Transverse colon (tissue), 4 donors: Measurements from ENCODE around the gene OOSP1. TPM values are rescaled to one million over a fixed set of nuclear protein-coding genes. Genes with fewer than 3 reads are reported as not detected.

ENCODE experiments used
- DNase-seq: peaks from one replicate; pipeline ENCODE4 v3.0.0-alpha.2; 2019
- H3K27ac ChIP-seq, 4 donors: fragments of 200-600 bp; sonication (generic); 2 replicates each; pipeline ENCODE4 v1.5.1; 2016 to 2018; ENCODE audit warnings: inconsistent platforms in 4 of 4
- H3K27me3 ChIP-seq: fragments of 200-600 bp; sonication (generic); 2 replicates; pipeline ENCODE4 v1.5.1; 2017; ENCODE audit warnings: inconsistent platforms
- H3K36me3 ChIP-seq, 4 donors: fragments of 200-600 bp; sonication (generic); 2 replicates each; pipeline ENCODE4 v1.5.1; 2017 to 2019; ENCODE audit warnings: inconsistent platforms in 4 of 4
- H3K4me1 ChIP-seq, 4 donors: fragments of 200-600 bp; sonication (generic); 2 replicates each; pipeline ENCODE4 v1.5.1; 2017 to 2020; ENCODE audit warnings: inconsistent platforms in 4 of 4
- H3K4me3 ChIP-seq, 4 donors: fragments of 200-600 bp; sonication (generic); 1 replicate in 1 of 4; 2 replicates in 3 of 4; pipeline versions ENCODE4 v1.5.1 to v1.6.1; 2017 to 2019; ENCODE audit warnings: inconsistent platforms in 4 of 4
- H3K9me3 ChIP-seq, 2 donors: fragments of 200-600 bp; sonication (generic); 2 replicates each; pipeline ENCODE4 v1.5.1; 2017 to 2019; ENCODE audit warnings: inconsistent platforms in 2 of 2
- CTCF ChIP-seq, 5 experiments: fragments of 200-600 bp in 3 of 5; fragments of 450-650 bp in 2 of 5; sonication (generic) in 3 of 5; IDR thresholded peaks; 1 replicate in 2 of 5; 2 replicates in 3 of 5; pipeline ENCODE4 v1.5.1; 2016 to 2017; ENCODE audit warnings: antibody characterized with exemption in 5 of 5, inconsistent platforms in 3 of 5, mild to moderate bottlenecking in 2 of 5, moderate library complexity in 1 of 5
- EP300 ChIP-seq: sonication (generic); formaldehyde crosslinking; IDR thresholded peaks from one replicate; pipeline ENCODE4 v1.6.1; 2017; ENCODE audit warnings: antibody characterized with exemption, low read depth
- POLR2A ChIP-seq: fragments of 450-650 bp; IDR thresholded peaks from one replicate; pipeline ENCODE4 v1.6.1; 2016; ENCODE audit warnings: antibody characterized with exemption, mild to moderate bottlenecking, moderate library complexity
- POLR2AphosphoS5 ChIP-seq, 3 donors: sonication (generic); formaldehyde crosslinking; IDR thresholded peaks; one replicate each; pipeline ENCODE4 v1.6.1; 2016; ENCODE audit warnings: antibody characterized with exemption in 3 of 3
- WGBS, 2 donors: methylation state at CpG; one replicate each; pipeline ENCODE4 v1.1.5; 2018; ENCODE audit warnings: low coverage in 1 of 2; 5-methylcytosine and 5-hydroxymethylcytosine counted together
- in situ Hi-C, 4 donors: fragments of 200-750 bp; cut with MboI; loops; one replicate each; pipeline versions ENCODE4 v1.15.0 to v1.15.1; 2017; ENCODE audit warnings: low sequenced_read_pairs in 3 of 4, low pct_ligation_motif_present in 1 of 4, low pct_unique_long_range_greater_than_20kb in 1 of 4
- intact Hi-C: fragments of 100-400 bp; cut with DNase I; formaldehyde crosslinking; loops from one replicate; pipeline ENCODE4 v1.15.1; 2023; ENCODE audit warnings: low total_unique reads
- total RNA-seq, 4 donors: library from RNA; depleted of rRNA; stranded (reverse); fragments of >200 nt; gene quantifications; one replicate each; pipeline ENCODE4 v1.1.0, GENCODE V29; 2016

The OOSP1 gene
- total RNA-seq, 4 donors from 2014 or later = not detected

- intact Hi-C loops = no loop called here
- in situ Hi-C loops = no loop called here
- Histone ChIP-seq H3K27ac (no peak overlapping the region), H3K36me3 (no peaks in the 10 kb centered on the region), H3K4me3 (no peak overlapping the region), H3K4me1 (no peaks in the 10 kb centered on the region), H3K9me3 (no peaks in the 10 kb centered on the region), H3K27me3 (no peaks in the 10 kb centered on the region)
- TF ChIP-seq CTCF (IDR thresholded peaks at IDR 0.05) (no peak), POLR2AphosphoS5 (IDR thresholded peaks at IDR 0.05) (no peak), POLR2A (no peak), EP300 (no peak)
- WGBS, 2 donors = 87 to 100% methylated on average over 1 of the region's 1 CpG
- DNase-seq = no peak
These were observed 67.1 kb downstream of the OOSP1 start for GRCh38 chr11:60005360-60005759.

Other genes starting within 250 kb of the OOSP1 start
- not detected for gene OR10V1, start 224.6 kb upstream of the OOSP1 start, total RNA-seq
- 100 to 1,000 TPM; 131 to 156 (median 142) TPM for gene STX3, start 183.1 kb upstream of the OOSP1 start, total RNA-seq
- gene MRPL16, start 127.7 kb upstream of the OOSP1 start, total RNA-seq = 10 to 100 TPM in 3 of 4 donors, 1 to 10 TPM in 1; 7.5 to 62.4 (median 37.2) TPM
- not detected for gene CBLIF, start 92.9 kb upstream of the OOSP1 start, total RNA-seq
- not detected for gene TCN1, start 71.9 kb upstream of the OOSP1 start, total RNA-seq
- not detected for gene OOSP3, start 59.6 kb upstream of the OOSP1 start, total RNA-seq
- not detected for gene OOSP4A, start 25.6 kb downstream of the OOSP1 start, total RNA-seq
- not detected for gene OOSP4B, start 78.7 kb downstream of the OOSP1 start, total RNA-seq
- not detected for gene OOSP2, start 102.0 kb downstream of the OOSP1 start, total RNA-seq
- not detected for gene MS4A3, start 118.2 kb downstream of the OOSP1 start, total RNA-seq
- gene MS4A2, start 150.2 kb downstream of the OOSP1 start, total RNA-seq = 1 to 10 TPM in 1 of 4 donors, under 1 TPM in 1, not detected in 2; 0.14 to 2.2 TPM
- gene MS4A6A, start 244.7 kb downstream of the OOSP1 start, total RNA-seq = 10 to 100 TPM in 2 of 4 donors, 1 to 10 TPM in 1, under 1 TPM in 1; 0.75 to 54.3 (median 27.4) TPM